ACHN (cell line): ENCODE data around the gene RAB7B.

Source experiments
- DNase-seq: peaks from one replicate; pipeline ENCODE4 v3.0.0-alpha.2; 2015
- in situ Hi-C: cut with HindIII; loops from 2 replicates; pipeline ENCODE4 v1.10.0; 2017; ENCODE audit warnings: low sequenced_read_pairs, low pct_ligation_motif_present, low pct_unique_long_range_greater_than_20kb

The RAB7B gene

GRCh38 chr1:206029484-206029883 lies 26.3 kb upstream of the RAB7B start:
- in situ Hi-C loops = no loop called here
- no peak for DNase-seq

GRCh38 chr1:206025283-206025820 lies 22.2 kb upstream of the RAB7B start:
- in situ Hi-C loops = no loop called here

GRCh38 chr1:206023695-206024094 lies 20.5 kb upstream of the RAB7B start, which contains the start of gene CTSE:
CTSE (minus strand) TSS chr1:206023895; CDS start chr1:206023791, 104 bp downstream.
- no peak for DNase-seq
- in situ Hi-C loops = no loop called here

More at GRCh38 chr1:206025283-206025820, 22.2 kb upstream of the RAB7B start:
- DNase-seq = no peak

GRCh38 chr1:206022766-206023165 lies 19.6 kb upstream of the RAB7B start:
- no peak for DNase-seq
- in situ Hi-C loops = no loop called here

GRCh38 chr1:206021626-206022365 lies 18.6 kb upstream of the RAB7B start:
- in situ Hi-C loops = no loop called here
- DNase-seq = peak; percentile 38

- in situ Hi-C loops = no loop called here
- DNase-seq = no peak
Measured at GRCh38 chr1:206021008-206021625, 17.9 kb upstream of the RAB7B start.

- DNase-seq = no peak
- in situ Hi-C loops = no loop called here
Measured at GRCh38 chr1:206020393-206021007, 17.3 kb upstream of the RAB7B start.

- in situ Hi-C loops = no loop called here
- no peak for DNase-seq
Measured at GRCh38 chr1:206015071-206015470, 11.9 kb upstream of the RAB7B start.

- no peak for DNase-seq
- in situ Hi-C loops = no loop called here
Measured at GRCh38 chr1:206014601-206015000, 11.4 kb upstream of the RAB7B start.

GRCh38 chr1:206013026-206013795 lies 10.0 kb upstream of the RAB7B start:
- in situ Hi-C loops = no loop called here
- no peak for DNase-seq

GRCh38 chr1:206012086-206012859 lies 9.1 kb upstream of the RAB7B start:
- in situ Hi-C loops = no loop called here
- DNase-seq = no peak

GRCh38 chr1:206011057-206011456 lies 7.9 kb upstream of the RAB7B start:
- no peak for DNase-seq
- in situ Hi-C loops = no loop called here

GRCh38 chr1:206010060-206010459 lies 6.9 kb upstream of the RAB7B start:
- in situ Hi-C loops = no loop called here
- no peak for DNase-seq

GRCh38 chr1:206006946-206007345 lies 3.8 kb upstream of the RAB7B start:
- no peak for DNase-seq
- in situ Hi-C loops = no loop called here

- DNase-seq = no peak
- in situ Hi-C loops = no loop called here
Measured at GRCh38 chr1:206005778-206006180, 2.6 kb upstream of the RAB7B start.

GRCh38 chr1:206005234-206005633 lies 2.0 kb upstream of the RAB7B start:
- in situ Hi-C loops = no loop called here
- DNase-seq = no peak

- in situ Hi-C loops = no loop called here
- no peak for DNase-seq
Measured at GRCh38 chr1:206004826-206005225, 1.6 kb upstream of the RAB7B start.
